SK-N-MC (cell line): ENCODE results near the gene HBEGF.
A peak's percentile ranks its signal among the peaks of the same experiment; 100 is the strongest.

ENCODE experiments used
- DNase-seq: peaks from one replicate; pipeline ENCODE4 v3.0.0-alpha.2; 2011; ENCODE audit warnings: low read depth, low spot score
- H3K27ac ChIP-seq: fragments of 200-600 bp; sonication (generic); 2 replicates; pipeline ENCODE4 v1.5.1; 2016; ENCODE audit warnings: mixed run types
- H3K36me3 ChIP-seq: fragments of 200-600 bp; sonication (generic); 2 replicates; pipeline ENCODE4 v1.6.1; 2017; ENCODE audit warnings: antibody characterized with exemption, low read length, mixed read lengths; ENCODE audit not compliant: insufficient read depth
- H3K4me3 ChIP-seq: fragments of 200-600 bp; sonication (generic); 2 replicates; pipeline ENCODE4 v1.5.1; 2016
- H3K9ac ChIP-seq: fragments of 200-600 bp; sonication (generic); 2 replicates; pipeline ENCODE4 v1.8.0; 2017; ENCODE audit warnings: mixed run types, mixed read lengths; ENCODE audit not compliant: insufficient read length
- H3K9me3 ChIP-seq: fragments of 200-600 bp; sonication (generic); 2 replicates; pipeline ENCODE4 v1.6.1; 2017; ENCODE audit warnings: low read depth, mild to moderate bottlenecking, antibody characterized with exemption, low read length, moderate library complexity, mixed read lengths
- EZH2 ChIP-seq: fragments of 200-600 bp; sonication (generic); IDR thresholded peaks from one replicate; pipeline ENCODE4 v1.6.1; 2017; ENCODE audit warnings: antibody characterized with exemption
- FOXP2 ChIP-seq: optimal IDR thresholded peaks from 2 replicates; pipeline ENCODE3; 2011; ENCODE audit warnings: mild to moderate bottlenecking, moderate library complexity; ENCODE audit not compliant: insufficient read depth; ENCODE audit errors: extremely low read length, control extremely low read depth
- POLR2AphosphoS5 ChIP-seq: IDR thresholded peaks from 2 replicates; pipeline ENCODE4 v1.6.1; 2012; ENCODE audit warnings: mild to moderate bottlenecking, low read depth, low read length, borderline replicate concordance

HBEGF gene

DNA sequence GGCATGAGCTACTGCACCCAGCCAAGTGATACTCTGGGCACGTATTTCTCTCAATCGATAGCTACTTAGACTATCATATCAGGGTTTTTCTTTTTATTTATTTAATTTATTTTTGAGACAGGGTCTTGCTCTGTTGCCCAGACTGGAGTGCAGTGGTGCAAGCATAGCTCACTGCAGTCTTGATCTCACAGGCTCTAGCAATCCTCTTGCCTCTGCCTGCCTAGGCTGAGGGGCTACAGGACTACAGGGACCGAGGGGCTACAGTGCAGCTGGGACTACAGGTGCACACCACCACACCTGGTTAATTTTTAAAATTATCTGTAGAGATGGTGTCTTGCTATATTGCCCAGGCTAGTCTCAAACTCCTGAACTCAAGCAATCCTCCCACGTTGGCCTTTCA, 34.9 kb upstream of the HBEGF start:
- H3K27ac ChIP-seq: no peak overlapping the region
- no peaks in the 10 kb centered on the region for H3K9me3 ChIP-seq
- no peak for DNase-seq
- no peak overlapping the region for H3K9ac ChIP-seq
- no peak for TF ChIP-seq POLR2AphosphoS5
- no peak for TF ChIP-seq FOXP2
- TF ChIP-seq EZH2: no peak
- H3K36me3 ChIP-seq: no peaks in the 10 kb centered on the region
- no peak overlapping the region for H3K4me3 ChIP-seq

DNA sequence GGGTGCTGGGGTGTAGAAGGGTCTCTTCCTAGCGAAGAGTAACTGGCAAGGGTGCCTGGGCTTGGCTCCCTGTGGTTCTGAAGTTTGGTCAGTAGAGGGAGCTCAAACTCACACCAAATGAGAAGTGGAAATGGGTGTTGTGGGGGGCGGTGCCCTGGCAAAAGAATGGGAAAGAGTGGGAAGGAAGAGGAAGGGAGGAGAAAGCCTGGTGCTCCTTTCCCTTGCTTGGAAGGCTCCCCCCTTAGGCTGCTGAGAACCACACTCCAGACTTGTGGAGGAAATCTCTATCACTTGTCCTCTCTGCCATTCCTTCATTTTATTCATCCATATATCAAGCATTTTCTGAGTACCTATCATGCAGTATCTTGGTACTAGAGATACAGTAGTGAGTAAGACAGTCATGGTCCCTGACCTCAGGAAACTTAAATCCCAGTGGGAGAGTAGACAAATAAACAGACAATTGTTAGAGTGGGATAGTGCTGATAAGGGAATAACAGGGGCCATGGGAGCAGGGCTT, 26.6 kb upstream of the HBEGF start:
- Histone ChIP-seq H3K9me3 (no peaks in the 10 kb centered on the region), H3K36me3 (no peaks in the 10 kb centered on the region), H3K27ac (no peak overlapping the region), H3K9ac (no peak overlapping the region), H3K4me3 (no peak overlapping the region)
- DNase-seq: peak; percentile 52
- TF ChIP-seq POLR2AphosphoS5: no peak

DNA sequence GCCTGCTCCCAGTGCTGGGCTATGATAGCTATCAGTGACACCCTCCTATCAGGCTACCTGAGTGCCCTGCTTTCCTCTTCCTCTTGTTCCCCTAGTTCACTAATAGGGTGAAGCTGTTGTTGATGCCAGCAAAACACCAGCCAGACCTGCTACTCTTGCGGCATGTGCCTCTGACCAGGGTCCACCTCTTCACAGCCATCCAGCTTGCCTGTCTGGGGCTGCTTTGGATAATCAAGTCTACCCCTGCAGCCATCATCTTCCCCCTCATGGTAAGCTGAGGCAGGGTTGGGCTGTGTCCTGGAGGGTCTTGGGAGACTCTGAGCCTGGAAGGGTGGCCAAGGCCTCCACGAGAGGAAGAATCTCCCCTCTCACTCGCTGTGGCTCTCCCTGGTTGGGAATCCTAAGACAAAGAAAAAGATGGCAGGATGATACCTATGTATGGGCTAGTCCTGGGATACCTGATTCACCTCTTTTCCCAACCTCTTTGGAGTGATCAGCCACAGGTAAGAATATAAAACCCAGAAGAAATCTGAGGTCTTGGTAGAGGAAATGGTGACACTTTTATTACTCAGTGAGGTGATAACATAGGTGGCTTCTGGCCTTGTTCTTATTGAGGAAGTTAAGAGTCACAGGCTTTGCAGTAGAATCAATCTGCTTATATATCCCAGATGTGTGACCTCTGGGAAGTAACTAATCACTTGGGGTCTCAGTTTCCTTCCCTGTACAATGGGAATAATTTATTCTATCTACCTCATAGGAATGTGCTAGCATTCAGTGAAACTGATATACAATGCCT, 25.2 kb upstream of the HBEGF start:
- Histone ChIP-seq H3K9ac (no peak overlapping the region), H3K4me3 (no peak overlapping the region), H3K27ac (no peak overlapping the region), H3K9me3 (no peaks in the 10 kb centered on the region), H3K36me3 (no peaks in the 10 kb centered on the region)
- TF ChIP-seq EZH2 (no peak), FOXP2 (no peak), POLR2AphosphoS5 (no peak)
- DNase-seq: no peak

DNA sequence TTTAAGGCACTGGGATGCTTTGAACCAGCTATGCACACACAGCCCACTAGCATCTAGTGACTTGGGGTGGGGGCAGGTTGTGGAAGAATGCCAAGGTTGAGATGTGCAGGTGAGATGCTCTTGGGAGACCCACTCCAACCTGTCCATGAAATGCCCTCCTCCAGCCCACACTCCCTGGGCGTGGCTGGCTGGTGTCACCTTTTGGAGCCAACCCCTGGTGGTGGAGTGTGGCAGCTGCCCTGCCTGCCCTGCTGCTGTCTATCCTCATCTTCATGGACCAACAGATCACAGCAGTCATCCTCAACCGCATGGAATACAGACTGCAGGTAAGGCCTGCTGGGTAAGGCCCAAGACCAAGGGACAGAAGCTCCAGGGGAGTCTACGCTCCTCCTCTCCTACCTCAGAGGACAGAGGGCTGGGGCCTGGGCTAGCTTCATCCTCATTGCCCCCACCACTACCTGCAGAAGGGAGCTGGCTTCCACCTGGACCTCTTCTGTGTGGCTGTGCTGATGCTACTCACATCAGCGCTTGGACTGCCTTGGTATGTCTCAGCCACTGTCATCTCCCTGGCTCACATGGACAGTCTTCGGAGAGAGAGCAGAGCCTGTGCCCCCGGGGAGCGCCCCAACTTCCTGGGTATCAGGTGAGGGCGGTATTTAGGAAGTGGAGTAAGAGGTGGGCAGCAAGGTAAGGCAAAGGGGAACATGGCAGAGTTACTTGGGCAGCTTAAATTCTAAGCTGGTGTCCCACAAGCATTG, 21.0 kb upstream of the HBEGF start:
- DNase-seq: no peak
- TF ChIP-seq EZH2 (no peak), FOXP2 (no peak), POLR2AphosphoS5 (no peak)
- H3K9me3 ChIP-seq: no peaks in the 10 kb centered on the region
- H3K4me3 ChIP-seq: no peak overlapping the region
- no peaks in the 10 kb centered on the region for H3K36me3 ChIP-seq
- H3K27ac ChIP-seq: no peak overlapping the region
- H3K9ac ChIP-seq: no peak overlapping the region

DNA sequence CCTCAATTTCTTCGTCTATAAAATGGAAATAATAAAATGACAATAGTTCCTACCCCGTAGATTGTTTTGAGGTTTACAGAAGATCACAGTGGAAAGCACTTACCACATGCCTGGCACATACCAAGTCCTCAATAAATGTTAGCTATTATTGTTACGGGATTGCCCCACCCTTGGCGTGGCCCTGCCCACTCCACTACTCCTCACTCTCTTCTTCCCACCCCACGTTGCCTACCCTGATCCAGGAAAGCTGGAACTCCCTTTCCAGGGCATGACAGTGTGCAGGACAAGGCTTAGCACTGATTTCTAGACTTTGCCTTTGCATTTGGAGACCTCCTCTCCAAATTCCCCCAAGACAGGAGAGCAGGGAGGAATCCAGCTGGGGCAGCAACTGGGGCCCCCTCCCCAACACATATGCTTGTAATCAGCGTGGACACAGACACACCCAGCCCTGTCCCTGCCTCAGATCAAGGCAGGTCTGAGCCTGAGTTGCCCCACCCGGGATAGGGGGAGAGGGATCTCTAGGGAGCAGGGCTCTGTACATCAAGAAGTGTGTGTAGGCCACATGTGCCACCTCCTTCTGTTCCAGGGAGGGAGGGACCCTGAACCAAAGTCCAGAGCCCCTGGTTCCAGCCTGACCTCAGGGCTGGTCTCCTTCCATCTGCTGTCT, 20.3 kb upstream of the HBEGF start:
- Histone ChIP-seq H3K9ac (no peak overlapping the region), H3K27ac (no peak overlapping the region), H3K4me3 (no peak overlapping the region), H3K36me3 (no peaks in the 10 kb centered on the region), H3K9me3 (no peaks in the 10 kb centered on the region)
- no peak for DNase-seq
- TF ChIP-seq EZH2 (no peak), FOXP2 (no peak), POLR2AphosphoS5 (no peak)

DNA sequence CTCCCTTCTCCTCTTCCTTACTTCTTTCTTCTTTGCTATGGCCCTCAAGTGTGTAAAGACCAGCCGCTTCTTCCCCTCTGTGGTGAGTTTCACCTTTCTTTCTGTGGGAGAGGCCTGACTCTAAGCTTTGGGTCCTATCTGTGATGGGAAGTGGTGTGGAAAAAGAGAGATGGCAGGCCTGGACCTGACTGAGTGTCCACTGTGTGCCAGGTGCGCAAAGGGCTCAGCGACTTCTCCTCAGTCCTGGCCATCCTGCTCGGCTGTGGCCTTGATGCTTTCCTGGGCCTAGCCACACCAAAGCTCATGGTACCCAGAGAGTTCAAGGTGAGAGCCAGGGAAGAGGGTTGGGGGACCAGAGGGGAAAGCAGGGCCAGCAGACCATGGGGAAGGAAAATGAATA, 19.5 kb upstream of the HBEGF start:
- Histone ChIP-seq H3K9me3 (no peaks in the 10 kb centered on the region), H3K27ac (no peak overlapping the region), H3K36me3 (no peaks in the 10 kb centered on the region), H3K9ac (no peak overlapping the region), H3K4me3 (no peak overlapping the region)
- no peak for TF ChIP-seq FOXP2
- no peak for DNase-seq

GRCh38 chr5:140365282-140365681, 18.9 kb upstream of the HBEGF start:
- Histone ChIP-seq H3K36me3 (no peaks in the 10 kb centered on the region), H3K4me3 (no peak overlapping the region), H3K27ac (no peak overlapping the region), H3K9ac (no peak overlapping the region), H3K9me3 (no peaks in the 10 kb centered on the region)
- no peak for TF ChIP-seq FOXP2
- TF ChIP-seq EZH2: no peak
- no peak for TF ChIP-seq POLR2AphosphoS5
- DNase-seq: no peak

GRCh38 chr5:140364472-140364765, 18.0 kb upstream of the HBEGF start:
- no peak overlapping the region for H3K27ac ChIP-seq
- H3K36me3 ChIP-seq: no peaks in the 10 kb centered on the region
- no peak overlapping the region for H3K9ac ChIP-seq
- TF ChIP-seq FOXP2 (no peak), EZH2 (no peak), POLR2AphosphoS5 (no peak)
- no peak for DNase-seq
- no peak overlapping the region for H3K4me3 ChIP-seq
- no peaks in the 10 kb centered on the region for H3K9me3 ChIP-seq
